ENCODE results near the gene ADARB1. TPM values are rescaled to one million over a fixed set of nuclear protein-coding genes. Genes with fewer than 3 reads are reported as not detected.

Gene ADARB1
- total and polyA plus RNA-seq, 2 of the 8 experiments (the other 6 are each of a cell fraction or from before 2014, with no cell fraction given) = 4.7 to 14.9 TPM

GRCh38 chr21:45148316-45148990 lies 74.1 kb downstream of the ADARB1 start (continued):
- TF ChIP-seq, protein P1, sequence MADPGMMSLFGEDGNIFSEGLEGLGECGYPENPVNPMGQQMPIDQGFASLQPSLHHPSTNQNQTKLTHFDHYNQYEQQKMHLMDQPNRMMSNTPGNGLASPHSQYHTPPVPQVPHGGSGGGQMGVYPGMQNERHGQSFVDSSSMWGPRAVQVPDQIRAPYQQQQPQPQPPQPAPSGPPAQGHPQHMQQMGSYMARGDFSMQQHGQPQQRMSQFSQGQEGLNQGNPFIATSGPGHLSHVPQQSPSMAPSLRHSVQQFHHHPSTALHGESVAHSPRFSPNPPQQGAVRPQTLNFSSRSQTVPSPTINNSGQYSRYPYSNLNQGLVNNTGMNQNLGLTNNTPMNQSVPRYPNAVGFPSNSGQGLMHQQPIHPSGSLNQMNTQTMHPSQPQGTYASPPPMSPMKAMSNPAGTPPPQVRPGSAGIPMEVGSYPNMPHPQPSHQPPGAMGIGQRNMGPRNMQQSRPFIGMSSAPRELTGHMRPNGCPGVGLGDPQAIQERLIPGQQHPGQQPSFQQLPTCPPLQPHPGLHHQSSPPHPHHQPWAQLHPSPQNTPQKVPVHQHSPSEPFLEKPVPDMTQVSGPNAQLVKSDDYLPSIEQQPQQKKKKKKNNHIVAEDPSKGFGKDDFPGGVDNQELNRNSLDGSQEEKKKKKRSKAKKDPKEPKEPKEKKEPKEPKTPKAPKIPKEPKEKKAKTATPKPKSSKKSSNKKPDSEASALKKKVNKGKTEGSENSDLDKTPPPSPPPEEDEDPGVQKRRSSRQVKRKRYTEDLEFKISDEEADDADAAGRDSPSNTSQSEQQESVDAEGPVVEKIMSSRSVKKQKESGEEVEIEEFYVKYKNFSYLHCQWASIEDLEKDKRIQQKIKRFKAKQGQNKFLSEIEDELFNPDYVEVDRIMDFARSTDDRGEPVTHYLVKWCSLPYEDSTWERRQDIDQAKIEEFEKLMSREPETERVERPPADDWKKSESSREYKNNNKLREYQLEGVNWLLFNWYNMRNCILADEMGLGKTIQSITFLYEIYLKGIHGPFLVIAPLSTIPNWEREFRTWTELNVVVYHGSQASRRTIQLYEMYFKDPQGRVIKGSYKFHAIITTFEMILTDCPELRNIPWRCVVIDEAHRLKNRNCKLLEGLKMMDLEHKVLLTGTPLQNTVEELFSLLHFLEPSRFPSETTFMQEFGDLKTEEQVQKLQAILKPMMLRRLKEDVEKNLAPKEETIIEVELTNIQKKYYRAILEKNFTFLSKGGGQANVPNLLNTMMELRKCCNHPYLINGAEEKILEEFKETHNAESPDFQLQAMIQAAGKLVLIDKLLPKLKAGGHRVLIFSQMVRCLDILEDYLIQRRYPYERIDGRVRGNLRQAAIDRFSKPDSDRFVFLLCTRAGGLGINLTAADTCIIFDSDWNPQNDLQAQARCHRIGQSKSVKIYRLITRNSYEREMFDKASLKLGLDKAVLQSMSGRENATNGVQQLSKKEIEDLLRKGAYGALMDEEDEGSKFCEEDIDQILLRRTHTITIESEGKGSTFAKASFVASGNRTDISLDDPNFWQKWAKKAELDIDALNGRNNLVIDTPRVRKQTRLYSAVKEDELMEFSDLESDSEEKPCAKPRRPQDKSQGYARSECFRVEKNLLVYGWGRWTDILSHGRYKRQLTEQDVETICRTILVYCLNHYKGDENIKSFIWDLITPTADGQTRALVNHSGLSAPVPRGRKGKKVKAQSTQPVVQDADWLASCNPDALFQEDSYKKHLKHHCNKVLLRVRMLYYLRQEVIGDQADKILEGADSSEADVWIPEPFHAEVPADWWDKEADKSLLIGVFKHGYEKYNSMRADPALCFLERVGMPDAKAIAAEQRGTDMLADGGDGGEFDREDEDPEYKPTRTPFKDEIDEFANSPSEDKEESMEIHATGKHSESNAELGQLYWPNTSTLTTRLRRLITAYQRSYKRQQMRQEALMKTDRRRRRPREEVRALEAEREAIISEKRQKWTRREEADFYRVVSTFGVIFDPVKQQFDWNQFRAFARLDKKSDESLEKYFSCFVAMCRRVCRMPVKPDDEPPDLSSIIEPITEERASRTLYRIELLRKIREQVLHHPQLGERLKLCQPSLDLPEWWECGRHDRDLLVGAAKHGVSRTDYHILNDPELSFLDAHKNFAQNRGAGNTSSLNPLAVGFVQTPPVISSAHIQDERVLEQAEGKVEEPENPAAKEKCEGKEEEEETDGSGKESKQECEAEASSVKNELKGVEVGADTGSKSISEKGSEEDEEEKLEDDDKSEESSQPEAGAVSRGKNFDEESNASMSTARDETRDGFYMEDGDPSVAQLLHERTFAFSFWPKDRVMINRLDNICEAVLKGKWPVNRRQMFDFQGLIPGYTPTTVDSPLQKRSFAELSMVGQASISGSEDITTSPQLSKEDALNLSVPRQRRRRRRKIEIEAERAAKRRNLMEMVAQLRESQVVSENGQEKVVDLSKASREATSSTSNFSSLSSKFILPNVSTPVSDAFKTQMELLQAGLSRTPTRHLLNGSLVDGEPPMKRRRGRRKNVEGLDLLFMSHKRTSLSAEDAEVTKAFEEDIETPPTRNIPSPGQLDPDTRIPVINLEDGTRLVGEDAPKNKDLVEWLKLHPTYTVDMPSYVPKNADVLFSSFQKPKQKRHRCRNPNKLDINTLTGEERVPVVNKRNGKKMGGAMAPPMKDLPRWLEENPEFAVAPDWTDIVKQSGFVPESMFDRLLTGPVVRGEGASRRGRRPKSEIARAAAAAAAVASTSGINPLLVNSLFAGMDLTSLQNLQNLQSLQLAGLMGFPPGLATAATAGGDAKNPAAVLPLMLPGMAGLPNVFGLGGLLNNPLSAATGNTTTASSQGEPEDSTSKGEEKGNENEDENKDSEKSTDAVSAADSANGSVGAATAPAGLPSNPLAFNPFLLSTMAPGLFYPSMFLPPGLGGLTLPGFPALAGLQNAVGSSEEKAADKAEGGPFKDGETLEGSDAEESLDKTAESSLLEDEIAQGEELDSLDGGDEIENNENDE (IDR thresholded peaks at IDR 0.05; ENCODE audit: insufficient replicate concordance, low read length) = no peak
- no peak for TF ChIP-seq TEAD4 (IDR thresholded peaks at IDR 0.05; ENCODE audit: low read depth, low read length)
- TF ChIP-seq FOSL1 (IDR thresholded peaks at IDR 0.05; ENCODE audit: insufficient read depth, low read depth, low read length) = no peak
- no peak for TF ChIP-seq CHD2 (IDR thresholded peaks at IDR 0.05; ENCODE audit: low read length)
- TF ChIP-seq RNF2 (IDR thresholded peaks at IDR 0.05; ENCODE audit: borderline replicate concordance, low read depth, low read length, missing control alignments, poor library complexity, severe bottlenecking) = no peak
- TF ChIP-seq EZH2 (IDR thresholded peaks at IDR 0.05; ENCODE audit: low read depth, low read length, severe bottlenecking) = no peak
- no peak for TF ChIP-seq BACH1 (IDR thresholded peaks at IDR 0.05; ENCODE audit: low read length)
- TF ChIP-seq GTF2F1 (IDR thresholded peaks at IDR 0.05; ENCODE audit: borderline replicate concordance, low read depth, low read length) = no peak
- TF ChIP-seq HDAC6 (IDR thresholded peaks at IDR 0.05; ENCODE audit: low read depth, low read length) = no peak

Data from H1 (cell line).